Neural crest cell (in vitro differentiated cells): ENCODE results near the gene MYCBPAP. TPM values are rescaled to one million over a fixed set of nuclear protein-coding genes. Genes with fewer than 3 reads are reported as not detected.

Experiments
- DNase-seq: peaks from one replicate; pipeline ENCODE4 v3.0.0; 2021; ENCODE audit warnings: low read depth, mixed read lengths, low spot score
- H3K27ac Mint-ChIP-seq: one replicate; pipeline ENCODE4 v1.8.0; 2021; ENCODE audit warnings: mild to moderate bottlenecking, mixed read lengths; ENCODE audit not compliant: unreplicated experiment
- H3K27me3 Mint-ChIP-seq: 2 replicates; pipeline ENCODE4 v1.8.0; 2021; ENCODE audit warnings: low read depth, mild to moderate bottlenecking, mixed read lengths
- H3K36me3 Mint-ChIP-seq: 2 replicates; pipeline ENCODE4 v1.8.0; 2021; ENCODE audit warnings: low read depth, mild to moderate bottlenecking, mixed read lengths
- H3K4me1 Mint-ChIP-seq: 2 replicates; pipeline ENCODE4 v1.8.0; 2021; ENCODE audit warnings: mixed read lengths
- H3K4me3 Mint-ChIP-seq: one replicate; pipeline ENCODE4 v1.8.0; 2021; ENCODE audit warnings: mild to moderate bottlenecking, mixed read lengths
- H3K9me3 Mint-ChIP-seq: 2 replicates; pipeline ENCODE4 v1.8.0; 2021; ENCODE audit warnings: mixed read lengths
- CTCF ChIP-seq: fragments of 200-600 bp; sonication (generic); conservative IDR thresholded peaks from 2 replicates; pipeline ENCODE4 v1.5.0; 2021; ENCODE audit warnings: antibody characterized with exemption, mild to moderate bottlenecking
- total RNA-seq: library from RNA; stranded (reverse); gene quantifications from 2 replicates; pipeline ENCODE4 v1.2.1, GENCODE V29; 2021

Gene MYCBPAP
- total RNA-seq, 1 donor from 2014 or later, result 1.2 TPM

- Mint-ChIP-seq H3K36me3 (no peaks in the 10 kb centered on the region), H3K27me3 (peaks cover 10% of the 10 kb centered on the region)
Measured at GRCh38 chr17:50524838-50525237, 16.6 kb downstream of the MYCBPAP start.

GRCh38 chr17:50527155-50527762 is 19.0 kb downstream of the MYCBPAP start:
- H3K36me3 Mint-ChIP-seq, result no peaks in the 10 kb centered on the region
- H3K4me1 Mint-ChIP-seq, result no peaks in the 10 kb centered on the region
- DNase-seq, result no peak
- no peak overlapping the region for H3K27ac Mint-ChIP-seq
- H3K9me3 Mint-ChIP-seq, result no peaks in the 10 kb centered on the region
- TF ChIP-seq CTCF, result no peak
- H3K4me3 Mint-ChIP-seq, result no peak overlapping the region
- peaks cover 33% of the 10 kb centered on the region for H3K27me3 Mint-ChIP-seq

More at GRCh38 chr17:50524838-50525237, 16.6 kb downstream of the MYCBPAP start:
- no peak for DNase-seq
- Mint-ChIP-seq H3K9me3 (no peaks in the 10 kb centered on the region), H3K27ac (no peak overlapping the region), H3K4me1 (no peaks in the 10 kb centered on the region), H3K4me3 (no peak overlapping the region)
- TF ChIP-seq CTCF, result no peak

- DNase-seq, result no peak
- peaks cover 1% of the 10 kb centered on the region for H3K4me1 Mint-ChIP-seq
Measured at GRCh38 chr17:50527949-50528474, 19.8 kb downstream of the MYCBPAP start.

GRCh38 chr17:50529849-50530248 is 21.6 kb downstream of the MYCBPAP start:
- peaks cover 58% of the 10 kb centered on the region for H3K27me3 Mint-ChIP-seq
- H3K9me3 Mint-ChIP-seq, result no peaks in the 10 kb centered on the region
- DNase-seq, result no peak
- H3K4me1 Mint-ChIP-seq, result peaks cover 11% of the 10 kb centered on the region
- no peak for TF ChIP-seq CTCF
- no peaks in the 10 kb centered on the region for H3K36me3 Mint-ChIP-seq
- H3K27ac Mint-ChIP-seq, result no peak overlapping the region
- no peak overlapping the region for H3K4me3 Mint-ChIP-seq

More at GRCh38 chr17:50527949-50528474, 19.8 kb downstream of the MYCBPAP start:
- no peak for TF ChIP-seq CTCF
- no peak overlapping the region for H3K4me3 Mint-ChIP-seq
- no peak overlapping the region for H3K27ac Mint-ChIP-seq
- H3K9me3 Mint-ChIP-seq, result no peaks in the 10 kb centered on the region
- peaks cover 40% of the 10 kb centered on the region for H3K27me3 Mint-ChIP-seq
- no peaks in the 10 kb centered on the region for H3K36me3 Mint-ChIP-seq

- Mint-ChIP-seq H3K4me1 (peaks cover 11% of the 10 kb centered on the region), H3K4me3 (no peak overlapping the region), H3K36me3 (no peaks in the 10 kb centered on the region), H3K27ac (no peak overlapping the region), H3K9me3 (no peaks in the 10 kb centered on the region), H3K27me3 (peaks cover 72% of the 10 kb centered on the region)
- no peak for TF ChIP-seq CTCF
- DNase-seq, result no peak
Measured at GRCh38 chr17:50531428-50532025, 23.3 kb downstream of the MYCBPAP start.
